K562 (cell line): ENCODE data around the gene ERCC2. TPM values are rescaled to one million over a fixed set of nuclear protein-coding genes. Genes with fewer than 3 reads are reported as not detected.

ENCODE experiments used
- CTBP1 ChIP-seq: fragments of 450-650 bp; IDR thresholded peaks from 2 replicates; pipeline ENCODE4 v1.6.1; 2016; ENCODE audit warnings: borderline replicate concordance
- CTCFL ChIP-seq: IDR thresholded peaks from 2 replicates; pipeline ENCODE4 v1.6.1; 2011; ENCODE audit warnings: borderline replicate concordance, low read depth, mild to moderate bottlenecking, moderate library complexity, low read length; ENCODE audit not compliant: insufficient read depth, poor library complexity, severe bottlenecking
- HDAC1 ChIP-seq, 2 experiments: fragments of 450-650 bp; IDR thresholded peaks; 2 replicates each; pipeline ENCODE4 v1.6.1; 2016 to 2017; ENCODE audit warnings: inconsistent platforms in 1 of 2, mild to moderate bottlenecking in 1 of 2, moderate library complexity in 1 of 2
- HDGF ChIP-seq: fragments of 450-650 bp; IDR thresholded peaks from 2 replicates; pipeline ENCODE4 v1.6.1; 2016
- HMGN3 ChIP-seq: IDR thresholded peaks from 2 replicates; pipeline ENCODE4 v1.6.1; 2011; ENCODE audit warnings: borderline replicate concordance, low read depth, mild to moderate bottlenecking, mixed read lengths, low read length; ENCODE audit not compliant: insufficient read length; ENCODE audit errors: extremely low read depth
- JUND ChIP-seq, 2 experiments: IDR thresholded peaks; 2 replicates in 1 of 2; 3 replicates in 1 of 2; pipeline ENCODE4 v1.6.1; 2011; ENCODE audit warnings: borderline replicate concordance in 2 of 2, low read depth in 2 of 2, low read length in 2 of 2, improper control_type of control experiment in 1 of 2, missing biosample characterization in 1 of 2, missing genetic modification characterization in 1 of 2, missing genetic modification reagents in 1 of 2
- KLF10 ChIP-seq: fragments of 250-450 bp; sonication (Bioruptor Pico); IDR thresholded peaks from 2 replicates; pipeline ENCODE4 v1.6.1; 2021; ENCODE audit warnings: matching md5 sums
- MXD1 ChIP-seq: fragments of 250-450 bp; sonication (Bioruptor Pico); IDR thresholded peaks from 2 replicates; pipeline ENCODE4 v1.8.0; 2021; ENCODE audit warnings: borderline replicate concordance, mild to moderate bottlenecking, moderate library complexity; ENCODE audit not compliant: poor library complexity, severe bottlenecking
- NR4A1 ChIP-seq, 2 experiments: fragments of 250-450 bp in 1 of 2; fragments of 450-650 bp in 1 of 2; sonication (Bioruptor Pico) in 1 of 2; IDR thresholded peaks; 2 replicates each; pipeline versions ENCODE4 v1.4.0 to v1.6.1; 2016 to 2020; ENCODE audit warnings: mild to moderate bottlenecking in 2 of 2, missing compliant biosample characterization in 1 of 2, missing genetic modification characterization in 1 of 2, moderate library complexity in 1 of 2
- POLR2AphosphoS2 ChIP-seq: IDR thresholded peaks from 2 replicates; pipeline ENCODE4 v1.6.1; 2012; ENCODE audit warnings: low read length, improper control_type of control experiment
- RB1 ChIP-seq: fragments of 450-650 bp; IDR thresholded peaks from 2 replicates; pipeline ENCODE4 v1.6.1; 2017; ENCODE audit warnings: low read depth, mild to moderate bottlenecking
- SLC30A9 ChIP-seq: fragments of 250-450 bp; sonication (Bioruptor Pico); IDR thresholded peaks from 2 replicates; pipeline ENCODE4 v1.8.0; 2022; ENCODE audit warnings: mild to moderate bottlenecking, moderate library complexity
- TFAP4 ChIP-seq: sonication (generic); formaldehyde crosslinking; IDR thresholded peaks from 2 replicates; pipeline ENCODE4 v1.8.0; 2022; ENCODE audit warnings: missing genetic modification reagents, mild to moderate bottlenecking, moderate library complexity, borderline replicate concordance
- ZFP36 ChIP-seq: fragments of 150-350 bp; IDR thresholded peaks from 2 replicates; pipeline ENCODE4 v1.6.1; 2018; ENCODE audit warnings: low read length, low read depth; ENCODE audit not compliant: partially characterized antibody
- polyA plus RNA-seq, 8 experiments: library from polyadenylated mRNA; depleted of rRNA in 4 of 8; stranded (reverse) in 5 of 8; unstranded in 3 of 8; fragments of >200 nt; fragmentation: Nextera tagmentation in 2 of 8; fragmentation: Illumina TruSeq in 1 of 8; extraction: Ambion mirVana in 2 of 8; extraction: Trizol in 1 of 8; gene quantifications; 2 replicates each; pipeline versions ENCODE4 v1.2.1 to v1.2.3, GENCODE V29; 2011 to 2014; ENCODE audit warnings: inconsistent platforms in 1 of 8, missing spikeins in 1 of 8
- total RNA-seq, 7 experiments: library from RNA; depleted of rRNA in 6 of 7; stranded (reverse); fragments of >200 nt in 6 of 7; fragmentation: Illumina TruSeq in 2 of 7; extraction: Trizol in 2 of 7; gene quantifications; 2 replicates each; pipeline versions ENCODE4 v1.2.1 to v1.2.3, GENCODE V29; 2011 to 2021; ENCODE audit warnings: low replicate concordance in 1 of 7
- TF ChIP-seq, protein P1 (sequence below), 2 experiments: IDR thresholded peaks; 2 replicates each; pipeline ENCODE4 v1.6.1; 2012; ENCODE audit warnings: improper control_type of control experiment in 2 of 2, low read depth in 2 of 2, low read length in 2 of 2, borderline replicate concordance in 1 of 2
- TF ChIP-seq, protein P2 (sequence below): sonication (generic); formaldehyde crosslinking; IDR thresholded peaks from 2 replicates; pipeline ENCODE4 v1.8.1; 2023; ENCODE audit warnings: mild to moderate bottlenecking, missing genetic modification reagents

The ERCC2 gene
- total and polyA plus RNA-seq, 9 of the 15 experiments (the other 6 are each of a cell fraction or from before 2014, with no cell fraction given) = 2.2 to 55.9 (median 23.4) TPM

DNA sequence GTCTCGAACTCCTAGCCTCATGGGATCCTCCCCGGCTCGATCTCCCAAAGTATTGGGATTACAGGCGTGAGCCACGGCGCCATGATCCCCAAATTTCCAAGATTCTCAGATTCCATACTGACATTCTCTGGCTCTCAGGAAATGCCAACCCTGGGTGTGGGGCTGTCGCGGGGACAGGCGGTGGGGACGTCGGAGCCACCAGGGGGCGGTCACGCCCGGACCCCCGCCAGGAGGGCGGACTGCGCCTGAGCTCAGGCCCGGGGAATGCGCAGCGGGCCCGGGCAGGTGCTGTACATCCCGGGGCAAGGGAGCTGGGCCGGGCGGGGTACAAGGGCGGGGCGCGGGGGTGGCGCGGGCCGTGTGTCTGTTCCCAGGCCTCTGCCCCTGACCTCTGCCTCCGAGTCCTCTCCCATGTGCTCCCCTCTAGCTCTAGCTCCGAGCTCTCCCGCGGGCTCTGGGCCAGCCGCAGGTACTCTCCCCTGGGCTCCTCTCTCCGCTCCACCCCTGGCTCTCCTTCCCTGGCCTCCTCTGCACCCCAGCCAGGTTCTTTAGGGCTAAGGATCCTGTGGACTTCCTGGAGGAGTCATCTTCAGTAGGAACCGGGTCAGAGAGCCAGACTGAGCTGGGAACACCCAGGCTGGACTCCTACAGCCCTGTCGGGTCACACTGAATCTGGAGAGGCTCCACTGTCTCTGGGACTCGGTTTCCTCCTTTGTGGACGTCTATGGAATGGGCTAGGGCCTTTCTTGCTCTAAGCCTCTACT, 32.1 kb upstream of the ERCC2 start (continued):
- TF ChIP-seq, protein P1, sequence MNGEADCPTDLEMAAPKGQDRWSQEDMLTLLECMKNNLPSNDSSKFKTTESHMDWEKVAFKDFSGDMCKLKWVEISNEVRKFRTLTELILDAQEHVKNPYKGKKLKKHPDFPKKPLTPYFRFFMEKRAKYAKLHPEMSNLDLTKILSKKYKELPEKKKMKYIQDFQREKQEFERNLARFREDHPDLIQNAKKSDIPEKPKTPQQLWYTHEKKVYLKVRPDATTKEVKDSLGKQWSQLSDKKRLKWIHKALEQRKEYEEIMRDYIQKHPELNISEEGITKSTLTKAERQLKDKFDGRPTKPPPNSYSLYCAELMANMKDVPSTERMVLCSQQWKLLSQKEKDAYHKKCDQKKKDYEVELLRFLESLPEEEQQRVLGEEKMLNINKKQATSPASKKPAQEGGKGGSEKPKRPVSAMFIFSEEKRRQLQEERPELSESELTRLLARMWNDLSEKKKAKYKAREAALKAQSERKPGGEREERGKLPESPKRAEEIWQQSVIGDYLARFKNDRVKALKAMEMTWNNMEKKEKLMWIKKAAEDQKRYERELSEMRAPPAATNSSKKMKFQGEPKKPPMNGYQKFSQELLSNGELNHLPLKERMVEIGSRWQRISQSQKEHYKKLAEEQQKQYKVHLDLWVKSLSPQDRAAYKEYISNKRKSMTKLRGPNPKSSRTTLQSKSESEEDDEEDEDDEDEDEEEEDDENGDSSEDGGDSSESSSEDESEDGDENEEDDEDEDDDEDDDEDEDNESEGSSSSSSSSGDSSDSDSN (IDR thresholded peaks at IDR 0.05; ENCODE audit: borderline replicate concordance in 1 of 2, low read depth in 2 of 2, low read length in 2 of 2) = peak; percentile 70 to 92; a peak in 2 of 4 replicates
- 0 out of 2 replicates have a peak, but pooled peaks have one; percentile 22 for TF ChIP-seq HDGF
- TF ChIP-seq KLF10 (CRISPR knock-in tag) = no peak
- TF ChIP-seq, protein P2, sequence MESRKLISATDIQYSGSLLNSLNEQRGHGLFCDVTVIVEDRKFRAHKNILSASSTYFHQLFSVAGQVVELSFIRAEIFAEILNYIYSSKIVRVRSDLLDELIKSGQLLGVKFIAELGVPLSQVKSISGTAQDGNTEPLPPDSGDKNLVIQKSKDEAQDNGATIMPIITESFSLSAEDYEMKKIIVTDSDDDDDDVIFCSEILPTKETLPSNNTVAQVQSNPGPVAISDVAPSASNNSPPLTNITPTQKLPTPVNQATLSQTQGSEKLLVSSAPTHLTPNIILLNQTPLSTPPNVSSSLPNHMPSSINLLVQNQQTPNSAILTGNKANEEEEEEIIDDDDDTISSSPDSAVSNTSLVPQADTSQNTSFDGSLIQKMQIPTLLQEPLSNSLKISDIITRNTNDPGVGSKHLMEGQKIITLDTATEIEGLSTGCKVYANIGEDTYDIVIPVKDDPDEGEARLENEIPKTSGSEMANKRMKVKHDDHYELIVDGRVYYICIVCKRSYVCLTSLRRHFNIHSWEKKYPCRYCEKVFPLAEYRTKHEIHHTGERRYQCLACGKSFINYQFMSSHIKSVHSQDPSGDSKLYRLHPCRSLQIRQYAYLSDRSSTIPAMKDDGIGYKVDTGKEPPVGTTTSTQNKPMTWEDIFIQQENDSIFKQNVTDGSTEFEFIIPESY (CRISPR knock-in tag) = peak; percentile 98
- no peak for TF ChIP-seq HDAC1 (IDR thresholded peaks at IDR 0.05)
- TF ChIP-seq HMGN3 = peak; percentile 53
- TF ChIP-seq TFAP4 (CRISPR knock-in tag) = peak; percentile 63
- TF ChIP-seq NR4A1 (CRISPR knock-in tag; IDR thresholded peaks at IDR 0.05) = no peak
- no peak for TF ChIP-seq NR4A1 (tag; IDR thresholded peaks at IDR 0.05)
- no peak for TF ChIP-seq SLC30A9 (CRISPR knock-in tag)
- TF ChIP-seq ZFP36 = peak; percentile 48
- peak; percentile 81 for TF ChIP-seq CTCFL
- no peak for TF ChIP-seq MXD1
- TF ChIP-seq CTBP1 = peak; percentile 28; the same call in 1 of the 2 replicates
- TF ChIP-seq JUND (IDR thresholded peaks at IDR 0.05; ENCODE audit: borderline replicate concordance, low read depth, low read length) = peak; percentile 48
- TF ChIP-seq JUND (tag; IDR thresholded peaks at IDR 0.05; ENCODE audit: borderline replicate concordance, low read depth, low read length) = no peak; the same call in 2 of the 3 replicates
- TF ChIP-seq POLR2AphosphoS2 = no peak
- TF ChIP-seq RB1 = peak; percentile 62; the same call in 1 of the 2 replicates
